GM12878 (cell line): Measurements from ENCODE around the gene TMEM167A. TPM values are rescaled to one million over a fixed set of nuclear protein-coding genes. Genes with fewer than 3 reads are reported as not detected.

Experiments
- ATAC-seq: fragments of 200-7000 bp; cut with Tn5 transposase; 3 replicates; pipeline ENCODE4 v1.9.1; 2020; ENCODE audit warnings: mild to moderate bottlenecking, moderate library complexity
- BruUV-seq: library from RNA; stranded (reverse); fragments of 400-500 nt; replicated peaks from 2 replicates; lab custom pipeline; 2021; lab: Mats Ljungman, UMichigan
- CTCF ChIA-PET: fragments of 300-600 bp; sonication (Branson Sonifier 250); formaldehyde crosslinking; extraction: SDS; loops from one replicate; lab custom pipeline; 2021; ENCODE audit warnings: inconsistent platforms; lab: Yijun Ruan, JAX
- POLR2A ChIA-PET: fragments of 350-600 bp; formaldehyde crosslinking; extraction: SDS; loops from one replicate; lab custom pipeline; 2021; ENCODE audit warnings: inconsistent platforms; lab: Charles Lee
- RAD21 ChIA-PET: fragments of 300-600 bp; sonication (Branson Sonifier 250); formaldehyde crosslinking; loops from one replicate; lab custom pipeline; 2023; ENCODE audit warnings: antibody characterized with exemption; ENCODE audit not compliant: unreplicated experiment; lab: Charles Lee
- SMC1A ChIA-PET: fragments of 300-600 bp; sonication (Branson Sonifier 250); formaldehyde crosslinking; loops from one replicate; lab custom pipeline; 2023; ENCODE audit not compliant: unreplicated experiment, uncharacterized antibody; lab: Charles Lee
- DNase-seq: peaks from one replicate; pipeline ENCODE4 v3.0.0-alpha.2; 2011; ENCODE audit warnings: low read depth, low spot score
- FAIRE-seq: peaks from 3 replicates; lab custom pipeline; 2011; peaks lifted over from hg19 to GRCh38; lab: Jason Lieb, UNC
- H2AFZ ChIP-seq: 2 replicates; pipeline ENCODE4 v1.6.0; 2011; ENCODE audit warnings: low read depth, low read length, control low read depth; ENCODE audit not compliant: control insufficient read depth
- H3K27ac ChIP-seq: 2 replicates; pipeline ENCODE4 v1.5.1; 2011; ENCODE audit warnings: control low read depth; ENCODE audit not compliant: control insufficient read depth, insufficient read depth
- H3K27me3 ChIP-seq, 2 experiments: replicated peaks in 1 of 2; 2 replicates each; pipeline versions ENCODE4 v1.6.0 to v1.6.1; 2011; ENCODE audit warnings: low read length in 1 of 2; ENCODE audit not compliant: control insufficient read depth in 2 of 2, insufficient read depth in 2 of 2
- H3K36me3 ChIP-seq, 2 experiments: 2 replicates each; pipeline ENCODE4 v1.5.1; 2011; ENCODE audit warnings: low read length in 1 of 2; ENCODE audit not compliant: control insufficient read depth in 2 of 2, insufficient read depth in 2 of 2
- H3K4me1 ChIP-seq: 2 replicates; pipeline ENCODE4 v1.6.1; 2011; ENCODE audit warnings: mild to moderate bottlenecking, low read length, moderate library complexity, mixed read lengths; ENCODE audit not compliant: control insufficient read depth, insufficient read depth
- H3K4me2 ChIP-seq: 2 replicates; pipeline ENCODE4 v1.6.0; 2011; ENCODE audit warnings: control low read depth; ENCODE audit not compliant: control insufficient read depth, insufficient read depth
- H3K4me3 ChIP-seq: fragments of 200-600 bp; sonication (generic); 2 replicates; pipeline ENCODE4 v1.5.1; 2016
- H3K79me2 ChIP-seq: 2 replicates; pipeline ENCODE4 v1.6.0; 2011; ENCODE audit warnings: low read length; ENCODE audit not compliant: control insufficient read depth, insufficient read depth
- H3K9ac ChIP-seq: 2 replicates; pipeline ENCODE4 v1.8.0; 2011; ENCODE audit warnings: low read length, control low read depth, mixed read lengths; ENCODE audit not compliant: control insufficient read depth, insufficient read depth
- H3K9me3 ChIP-seq: replicated peaks from 3 replicates; pipeline ENCODE4 v1.5.1; 2011; ENCODE audit warnings: mild to moderate bottlenecking, low read length; ENCODE audit not compliant: control insufficient read depth, insufficient read depth
- H4K20me1 ChIP-seq: 2 replicates; pipeline ENCODE4 v1.6.0; 2011; ENCODE audit not compliant: control insufficient read depth, insufficient read depth
- CREM ChIP-seq: IDR thresholded peaks from 2 replicates; pipeline ENCODE4 v1.6.1; 2014; ENCODE audit warnings: antibody characterized with exemption, low read depth
- NBN ChIP-seq: fragments of 450-650 bp; IDR thresholded peaks from 2 replicates; pipeline ENCODE4 v1.6.1; 2016
- NR2F1 ChIP-seq: fragments of 450-650 bp; conservative IDR thresholded peaks from 2 replicates; pipeline ENCODE4 v1.6.1; 2017; ENCODE audit warnings: mild to moderate bottlenecking
- RAD21 ChIP-seq: IDR thresholded peaks from 2 replicates; pipeline ENCODE4 v1.6.1; 2011; ENCODE audit warnings: mild to moderate bottlenecking, low read depth, low read length, moderate library complexity; ENCODE audit not compliant: insufficient read depth
- SMAD1 ChIP-seq: fragments of 450-650 bp; IDR thresholded peaks from 2 replicates; pipeline ENCODE4 v1.6.1; 2018; ENCODE audit warnings: mild to moderate bottlenecking, low read depth; ENCODE audit not compliant: partially characterized antibody
- SMAD5 ChIP-seq: IDR thresholded peaks from 2 replicates; pipeline ENCODE4 v1.6.1; 2016; ENCODE audit warnings: antibody characterized with exemption, low read depth
- SUZ12 ChIP-seq: fragments of 200-600 bp; sonication (generic); IDR thresholded peaks from one replicate; pipeline ENCODE4 v1.6.1; 2018; ENCODE audit warnings: antibody characterized with exemption, mild to moderate bottlenecking; ENCODE audit not compliant: unreplicated experiment
- WGBS: methylation state at CpG from one replicate; pipeline ENCODE4 v1.1.6; 2016; ENCODE audit warnings: low lambda C conversion rate; ENCODE audit not compliant: insufficient replicate concordance, insufficient coverage; ENCODE audit errors: missing lambda C conversion rate; 5-methylcytosine and 5-hydroxymethylcytosine counted together
- in situ Hi-C: fragments of 300-500 bp; cut with MboI; formaldehyde crosslinking; loops from 9 replicates; pipeline ENCODE4 v1.14.3; 2018; ENCODE audit warnings: mixed read lengths
- intact Hi-C: fragments of 100-400 bp; cut with micrococcal nuclease; formaldehyde crosslinking; loops from one replicate; pipeline ENCODE4 v1.14.2; 2022; ENCODE audit not compliant: unreplicated experiment
- polyA plus RNA-seq, 11 experiments: library from polyadenylated mRNA; depleted of rRNA in 4 of 11; unstranded in 6 of 11; stranded (reverse) in 5 of 11; fragments of >200 nt; fragmentation: Nextera tagmentation in 4 of 11; fragmentation: Illumina TruSeq in 1 of 11; extraction: Ambion mirVana in 4 of 11; extraction: Trizol in 1 of 11; gene quantifications; 1 replicate in 1 of 11; 2 replicates in 10 of 11; pipeline versions ENCODE4 v1.2.1 to v1.2.3, GENCODE V29; 2011 to 2016; ENCODE audit warnings: inconsistent platforms in 2 of 11, missing spikeins in 2 of 11, low read depth in 1 of 11
- total RNA-seq, 4 experiments: library from RNA; depleted of rRNA in 3 of 4; stranded (reverse); fragments of >200 nt in 3 of 4; fragmentation: Illumina TruSeq in 1 of 4; extraction: Trizol in 1 of 4; gene quantifications; 2 replicates each; pipeline versions ENCODE4 v1.2.1 to v1.2.3, GENCODE V29; 2013 to 2021
- TF ChIP-seq, protein P1 (sequence below): fragments of 450-650 bp; formaldehyde crosslinking; IDR thresholded peaks from 2 replicates; pipeline ENCODE4 v1.4.0; 2020; ENCODE audit warnings: mild to moderate bottlenecking, moderate library complexity

The TMEM167A gene
- total and polyA plus RNA-seq, 10 of the 15 experiments (the other 5 are each of a cell fraction or from before 2014, with no cell fraction given), result 29.5 to 363 (median 85.6) TPM

DNA sequence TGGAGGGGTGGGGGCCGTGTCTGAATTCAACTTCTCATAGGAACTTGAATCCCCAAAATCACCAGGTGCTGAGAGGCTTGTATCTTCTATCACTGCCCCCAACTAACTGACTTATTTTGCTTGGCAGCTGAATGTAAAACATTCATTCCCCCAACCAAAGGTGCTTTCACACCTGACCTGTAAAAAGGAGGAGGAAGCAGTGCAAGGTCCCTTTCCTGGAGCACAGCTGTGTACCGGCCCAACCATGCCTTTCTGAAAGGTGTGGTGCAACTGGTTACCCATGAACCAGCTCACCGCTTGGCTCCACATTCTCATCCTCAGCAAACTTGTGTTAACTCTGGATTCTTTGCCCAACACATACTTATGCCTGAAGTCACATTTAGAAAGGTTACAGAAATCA is 34.7 kb downstream of the TMEM167A start:
- ChIA-PET RAD21 (no interaction called here), POLR2A (no interaction called here), SMC1A (interaction anchor here (1.1 kb wide), 1 partner anchor 9 kb away, joined by 4 read pairs; no protein-coding TSS in a partner anchor), CTCF (no interaction called here)
- FAIRE-seq (no peak), ATAC-seq (no peak), DNase-seq (no peak)
- H3K9ac ChIP-seq, result no peak overlapping the region
- H3K27me3 ChIP-seq, result no peaks in the 10 kb centered on the region
- no TSS peak for BruUV-seq
- no peak overlapping the region for H3K27ac ChIP-seq
- in situ Hi-C loops (no loop called here), intact Hi-C loops (no loop called here)
- H3K4me2 ChIP-seq, result no peak overlapping the region
- no peaks in the 10 kb centered on the region for H3K4me1 ChIP-seq
- no peaks in the 10 kb centered on the region for H4K20me1 ChIP-seq
- WGBS, result 78% methylated on average over 3 of the region's 3 CpGs
- TF ChIP-seq NR2F1 (no peak), SMAD1 (no peak), CREM (no peak), SMAD5 (no peak), SUZ12 (no peak), NBN (no peak), RAD21 (no peak)
- TF ChIP-seq, protein P1, sequence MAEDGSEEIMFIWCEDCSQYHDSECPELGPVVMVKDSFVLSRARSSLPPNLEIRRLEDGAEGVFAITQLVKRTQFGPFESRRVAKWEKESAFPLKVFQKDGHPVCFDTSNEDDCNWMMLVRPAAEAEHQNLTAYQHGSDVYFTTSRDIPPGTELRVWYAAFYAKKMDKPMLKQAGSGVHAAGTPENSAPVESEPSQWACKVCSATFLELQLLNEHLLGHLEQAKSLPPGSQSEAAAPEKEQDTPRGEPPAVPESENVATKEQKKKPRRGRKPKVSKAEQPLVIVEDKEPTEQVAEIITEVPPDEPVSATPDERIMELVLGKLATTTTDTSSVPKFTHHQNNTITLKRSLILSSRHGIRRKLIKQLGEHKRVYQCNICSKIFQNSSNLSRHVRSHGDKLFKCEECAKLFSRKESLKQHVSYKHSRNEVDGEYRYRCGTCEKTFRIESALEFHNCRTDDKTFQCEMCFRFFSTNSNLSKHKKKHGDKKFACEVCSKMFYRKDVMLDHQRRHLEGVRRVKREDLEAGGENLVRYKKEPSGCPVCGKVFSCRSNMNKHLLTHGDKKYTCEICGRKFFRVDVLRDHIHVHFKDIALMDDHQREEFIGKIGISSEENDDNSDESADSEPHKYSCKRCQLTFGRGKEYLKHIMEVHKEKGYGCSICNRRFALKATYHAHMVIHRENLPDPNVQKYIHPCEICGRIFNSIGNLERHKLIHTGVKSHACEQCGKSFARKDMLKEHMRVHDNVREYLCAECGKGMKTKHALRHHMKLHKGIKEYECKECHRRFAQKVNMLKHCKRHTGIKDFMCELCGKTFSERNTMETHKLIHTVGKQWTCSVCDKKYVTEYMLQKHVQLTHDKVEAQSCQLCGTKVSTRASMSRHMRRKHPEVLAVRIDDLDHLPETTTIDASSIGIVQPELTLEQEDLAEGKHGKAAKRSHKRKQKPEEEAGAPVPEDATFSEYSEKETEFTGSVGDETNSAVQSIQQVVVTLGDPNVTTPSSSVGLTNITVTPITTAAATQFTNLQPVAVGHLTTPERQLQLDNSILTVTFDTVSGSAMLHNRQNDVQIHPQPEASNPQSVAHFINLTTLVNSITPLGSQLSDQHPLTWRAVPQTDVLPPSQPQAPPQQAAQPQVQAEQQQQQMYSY (CRISPR knock-in tag), result no peak
- H3K4me3 ChIP-seq, result no peak overlapping the region
- no peaks in the 10 kb centered on the region for H3K79me2 ChIP-seq
- no peaks in the 10 kb centered on the region for H3K9me3 ChIP-seq
- no peak overlapping the region for H2AFZ ChIP-seq
- no peaks in the 10 kb centered on the region; a peak in 1 of 4 replicates for H3K36me3 ChIP-seq
